Fibroblast of villous mesenchyme (primary cell): ENCODE results near the gene NFASC. TPM values are rescaled to one million over a fixed set of nuclear protein-coding genes. Genes with fewer than 3 reads are reported as not detected.

ENCODE experiments used
- DNase-seq: peaks from one replicate; pipeline ENCODE4 v3.0.0-alpha.2; 2010; ENCODE audit warnings: low read depth
- H3K4me3 ChIP-seq: 2 replicates; pipeline ENCODE4 v1.5.1; 2011; ENCODE audit warnings: low read depth, mild to moderate bottlenecking, low read length
- CTCF ChIP-seq: IDR thresholded peaks from 2 replicates; pipeline ENCODE4 v1.5.1; 2012; ENCODE audit warnings: low read depth, mild to moderate bottlenecking, low read length; ENCODE audit not compliant: insufficient read depth
- total RNA-seq: library from RNA; depleted of rRNA; stranded (reverse); fragments of >200 nt; gene quantifications from 2 replicates; pipeline ENCODE4 v1.2.3, GENCODE V29; 2012

The NFASC gene
- total RNA-seq, 1 donor = 1.7 TPM

- TF ChIP-seq CTCF = no peak
- H3K4me3 ChIP-seq = no peak overlapping the region
- DNase-seq = no peak
These were observed 88.0 kb downstream of the NFASC start for GRCh38 chr1:204958317-204959307.

GRCh38 chr1:204959374-204959773 is 88.7 kb downstream of the NFASC start:
- no peak overlapping the region for H3K4me3 ChIP-seq
- no peak for DNase-seq
- TF ChIP-seq CTCF = no peak

- DNase-seq = no peak
- no peak overlapping the region for H3K4me3 ChIP-seq
- TF ChIP-seq CTCF = no peak
These were observed 89.2 kb downstream of the NFASC start for GRCh38 chr1:204959836-204960235.

- no peak for TF ChIP-seq CTCF
- no peak for DNase-seq
- H3K4me3 ChIP-seq = no peak overlapping the region
These were observed 89.9 kb downstream of the NFASC start for GRCh38 chr1:204960306-204961125.

- DNase-seq = no peak
- H3K4me3 ChIP-seq = no peak overlapping the region
These were observed 91.2 kb downstream of the NFASC start for GRCh38 chr1:204961765-204962419.

More at GRCh38 chr1:204961765-204962419, 91.2 kb downstream of the NFASC start:
- TF ChIP-seq CTCF = no peak
